ENCODE results near the gene PNLIPRP2. TPM values are rescaled to one million over a fixed set of nuclear protein-coding genes. Genes with fewer than 3 reads are reported as not detected.

The PNLIPRP2 gene
- polyA plus RNA-seq, 1 experiment, result not detected

DNA sequence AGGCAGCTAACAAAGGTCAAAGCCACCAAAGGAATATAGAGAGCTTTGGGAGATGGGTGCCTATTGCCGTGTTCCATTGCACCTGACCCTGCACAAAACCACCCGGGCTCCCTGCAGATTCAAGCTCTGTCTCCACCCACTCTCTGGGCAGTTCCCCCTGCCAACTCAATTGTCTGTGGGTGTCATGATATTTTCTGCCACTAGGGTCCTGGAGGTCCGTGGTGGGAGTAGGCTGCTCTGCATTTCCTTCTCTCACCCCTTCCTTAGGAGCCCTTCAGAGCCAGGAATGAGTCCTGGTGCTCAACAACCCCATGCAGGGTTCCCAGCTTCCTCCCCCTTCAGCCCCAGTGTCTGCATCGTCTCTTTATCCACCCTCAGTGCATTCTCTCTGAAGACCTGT is 34.1 kb downstream of the PNLIPRP2 start:
- TF ChIP-seq, protein P1, sequence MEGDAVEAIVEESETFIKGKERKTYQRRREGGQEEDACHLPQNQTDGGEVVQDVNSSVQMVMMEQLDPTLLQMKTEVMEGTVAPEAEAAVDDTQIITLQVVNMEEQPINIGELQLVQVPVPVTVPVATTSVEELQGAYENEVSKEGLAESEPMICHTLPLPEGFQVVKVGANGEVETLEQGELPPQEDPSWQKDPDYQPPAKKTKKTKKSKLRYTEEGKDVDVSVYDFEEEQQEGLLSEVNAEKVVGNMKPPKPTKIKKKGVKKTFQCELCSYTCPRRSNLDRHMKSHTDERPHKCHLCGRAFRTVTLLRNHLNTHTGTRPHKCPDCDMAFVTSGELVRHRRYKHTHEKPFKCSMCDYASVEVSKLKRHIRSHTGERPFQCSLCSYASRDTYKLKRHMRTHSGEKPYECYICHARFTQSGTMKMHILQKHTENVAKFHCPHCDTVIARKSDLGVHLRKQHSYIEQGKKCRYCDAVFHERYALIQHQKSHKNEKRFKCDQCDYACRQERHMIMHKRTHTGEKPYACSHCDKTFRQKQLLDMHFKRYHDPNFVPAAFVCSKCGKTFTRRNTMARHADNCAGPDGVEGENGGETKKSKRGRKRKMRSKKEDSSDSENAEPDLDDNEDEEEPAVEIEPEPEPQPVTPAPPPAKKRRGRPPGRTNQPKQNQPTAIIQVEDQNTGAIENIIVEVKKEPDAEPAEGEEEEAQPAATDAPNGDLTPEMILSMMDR (IDR thresholded peaks at IDR 0.05; ENCODE audit: insufficient read depth, low read depth, low read length), result peak; percentile 17; the same call in 1 of the 2 replicates
- CTCF ChIA-PET, result interaction anchor here (1.1 kb wide), 1 partner anchor 9 kb away, joined by 6 read pairs; no protein-coding TSS in a partner anchor
- Histone ChIP-seq H3K36me3 (ENCODE audit: control insufficient read depth, insufficient read depth, low read length) (no peaks in the 10 kb centered on the region), H3K4me3 (ENCODE audit: low read depth, low read length) (no peak overlapping the region), H3K27me3 (ENCODE audit: control insufficient read depth, insufficient read depth, low read length) (peaks cover 3% of the 10 kb centered on the region; the same call in 1 of the 2 replicates)
- no peak for DNase-seq (ENCODE audit: low read depth)
- POLR2A ChIA-PET, result no interaction called here

DNA sequence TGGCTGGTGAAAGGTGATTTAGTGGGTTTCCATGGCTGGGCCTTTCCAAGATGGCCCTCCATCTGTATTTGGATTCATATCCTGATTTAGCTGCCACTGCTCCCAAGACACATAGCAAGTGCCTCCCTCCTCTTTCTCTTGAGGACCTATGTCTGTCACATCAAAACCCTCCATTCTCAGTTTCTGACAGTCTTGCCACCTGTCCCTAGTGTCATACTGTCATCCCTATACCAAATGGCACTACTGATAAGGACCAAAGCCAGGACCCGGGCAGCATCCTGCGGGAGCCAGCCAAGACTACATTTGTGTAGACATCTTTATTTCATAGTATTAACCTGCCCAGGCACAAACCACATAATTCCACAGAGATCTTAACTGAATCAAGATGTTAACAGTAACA is 34.8 kb downstream of the PNLIPRP2 start:
- Histone ChIP-seq H3K36me3 (ENCODE audit: control insufficient read depth, insufficient read depth, low read length) (no peaks in the 10 kb centered on the region), H3K4me3 (ENCODE audit: low read depth, low read length) (no peak overlapping the region), H3K27me3 (ENCODE audit: control insufficient read depth, insufficient read depth, low read length) (peaks cover 3% of the 10 kb centered on the region; the same call in 1 of the 2 replicates)
- POLR2A ChIA-PET, result no interaction called here
- DNase-seq (ENCODE audit: low read depth), result no peak
- CTCF ChIA-PET, result interaction anchor here (0.9 kb wide), 2 partner anchors 10 to 132 kb away, joined by 3 read pairs; no protein-coding TSS in a partner anchor
- TF ChIP-seq, protein P1 (IDR thresholded peaks at IDR 0.05; ENCODE audit: insufficient read depth, low read depth, low read length), result no peak

DNA sequence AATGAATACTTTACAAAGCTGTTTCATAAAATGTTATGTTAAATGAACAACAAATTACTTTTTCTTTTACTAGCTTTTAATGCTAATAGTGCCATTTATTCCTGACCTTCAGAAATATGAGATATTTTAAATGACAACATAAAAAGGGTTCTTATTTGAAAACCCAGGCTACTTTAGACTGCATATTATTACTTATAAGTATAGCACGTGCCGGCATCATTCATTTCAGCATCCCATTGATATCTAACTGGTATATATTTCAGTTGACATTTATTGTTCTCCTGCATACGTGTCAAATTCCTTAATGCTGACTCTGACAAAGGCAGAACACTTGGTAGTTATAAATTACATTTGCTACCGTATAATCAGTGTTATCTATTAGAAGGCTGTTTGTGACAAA is 35.3 kb downstream of the PNLIPRP2 start:
- H3K27me3 ChIP-seq (ENCODE audit: control insufficient read depth, insufficient read depth, low read length), result peaks cover 3% of the 10 kb centered on the region; the same call in 1 of the 2 replicates
- ChIA-PET POLR2A (no interaction called here), CTCF (interaction anchor here (0.9 kb wide), 2 partner anchors 10 to 132 kb away, joined by 3 read pairs; no protein-coding TSS in a partner anchor)
- TF ChIP-seq, protein P1 (IDR thresholded peaks at IDR 0.05; ENCODE audit: insufficient read depth, low read depth, low read length), result no peak
- H3K36me3 ChIP-seq (ENCODE audit: control insufficient read depth, insufficient read depth, low read length), result no peaks in the 10 kb centered on the region
- no peak overlapping the region for H3K4me3 ChIP-seq (ENCODE audit: low read depth, low read length)
- DNase-seq (ENCODE audit: low read depth), result no peak

DNA sequence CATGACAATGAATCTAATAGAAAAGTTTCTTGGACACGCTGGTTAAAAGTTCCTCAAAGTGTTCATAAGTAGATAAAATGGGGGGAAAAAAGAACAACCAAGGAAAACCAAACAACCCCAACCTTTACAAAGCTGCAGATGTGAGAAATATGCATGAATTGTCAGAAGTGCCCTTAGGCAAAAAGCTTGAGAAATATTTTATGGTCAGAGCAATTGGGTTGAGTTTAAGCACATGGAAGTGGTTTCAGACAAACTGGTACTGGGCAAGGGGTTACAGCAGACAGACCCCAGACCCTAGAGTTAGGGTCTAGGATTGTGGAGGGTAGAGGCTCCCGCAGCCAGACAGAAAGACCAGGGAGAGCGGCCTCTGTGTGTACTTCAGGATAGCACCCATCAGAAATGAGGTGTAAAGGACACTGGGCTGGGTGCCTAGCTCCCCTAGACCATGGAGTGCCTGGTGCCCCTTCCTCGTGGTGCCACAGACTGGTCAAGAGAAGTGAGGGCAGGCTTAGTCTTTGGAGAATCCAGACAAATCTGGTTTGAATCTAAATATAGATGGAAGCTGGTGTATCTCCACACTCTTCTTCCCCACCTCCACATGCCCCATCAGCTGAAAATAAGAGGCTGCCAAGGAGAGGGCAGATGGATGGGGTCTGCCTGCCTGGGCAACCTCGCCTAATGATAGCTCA is 37.3 kb downstream of the PNLIPRP2 start:
- TF ChIP-seq, protein P1 (IDR thresholded peaks at IDR 0.05; ENCODE audit: insufficient read depth, low read depth, low read length), result no peak
- POLR2A ChIA-PET, result no interaction called here
- DNase-seq (ENCODE audit: low read depth), result no peak
- CTCF ChIA-PET, result interaction anchor here (0.8 kb wide), 1 partner anchor 130 kb away, joined by 3 read pairs; no protein-coding TSS in a partner anchor
- peaks cover 3% of the 10 kb centered on the region; the same call in 1 of the 2 replicates for H3K27me3 ChIP-seq (ENCODE audit: control insufficient read depth, insufficient read depth, low read length)
- H3K4me3 ChIP-seq (ENCODE audit: low read depth, low read length), result no peak overlapping the region
- H3K36me3 ChIP-seq (ENCODE audit: control insufficient read depth, insufficient read depth, low read length), result no peaks in the 10 kb centered on the region

DNA sequence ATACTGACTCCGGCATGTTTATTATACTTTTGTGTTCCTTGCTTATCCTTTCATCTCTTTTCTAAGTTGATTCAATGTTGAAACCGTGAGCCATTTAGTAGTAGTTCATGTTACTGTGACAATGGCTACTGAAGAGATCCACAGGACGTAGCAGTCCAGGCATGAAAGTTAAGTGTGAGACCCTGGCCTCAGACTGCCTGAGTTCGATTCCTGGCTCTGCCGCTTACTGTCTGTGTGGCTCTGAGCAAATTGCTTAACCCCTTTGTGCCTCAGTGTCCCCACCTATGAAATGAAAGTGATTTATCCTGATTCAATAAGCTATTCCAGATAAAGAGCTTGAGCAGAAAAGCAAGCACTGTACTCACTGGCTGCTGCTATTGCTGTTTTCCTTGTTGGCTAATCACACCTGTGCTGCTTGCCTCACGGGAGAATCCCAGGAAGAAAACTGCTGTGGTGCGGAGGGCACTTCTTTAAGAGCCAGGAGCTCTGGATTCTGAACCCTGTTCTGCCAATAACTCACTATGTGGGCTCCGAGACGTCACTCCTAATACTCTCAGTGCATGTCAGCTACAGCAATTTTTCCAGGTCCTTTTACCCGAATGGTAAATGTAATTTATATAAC is 38.4 kb downstream of the PNLIPRP2 start:
- ChIA-PET CTCF (no interaction called here), POLR2A (no interaction called here)
- no peaks in the 10 kb centered on the region for H3K36me3 ChIP-seq (ENCODE audit: control insufficient read depth, insufficient read depth, low read length)
- TF ChIP-seq, protein P1 (IDR thresholded peaks at IDR 0.05; ENCODE audit: insufficient read depth, low read depth, low read length), result no peak
- no peak overlapping the region for H3K4me3 ChIP-seq (ENCODE audit: low read depth, low read length)
- H3K27me3 ChIP-seq (ENCODE audit: control insufficient read depth, insufficient read depth, low read length), result peaks cover 3% of the 10 kb centered on the region; the same call in 1 of the 2 replicates
- DNase-seq (ENCODE audit: low read depth), result no peak

All from BJ (cell line).